Brain pericyte (primary cell): ENCODE results near the gene DAPK3.
"Not testable (repeated sequence)": the region's sequence is repeated elsewhere in the genome, so short reads cannot be mapped to it uniquely, and the experiment has no call there.

Experiments
- DNase-seq: peaks from one replicate; pipeline ENCODE4 v3.0.0-alpha.2; 2012; ENCODE audit warnings: low read depth, low spot score

The DAPK3 gene

GRCh38 chr19:3955276-3955675 is 15.6 kb downstream of the DAPK3 start:
- DNase-seq = not testable (repeated sequence)

GRCh38 chr19:3954107-3954506 is 16.8 kb downstream of the DAPK3 start:
- no peak for DNase-seq

GRCh38 chr19:3952755-3953276 is 18.1 kb downstream of the DAPK3 start:
- DNase-seq = not testable (repeated sequence)

GRCh38 chr19:3950871-3951861 is 19.7 kb downstream of the DAPK3 start:
- no peak for DNase-seq

GRCh38 chr19:3949997-3950859 is 20.7 kb downstream of the DAPK3 start:
- DNase-seq = no peak

- DNase-seq = no peak
Observed at GRCh38 chr19:3949294-3949693, 21.6 kb downstream of the DAPK3 start.

- DNase-seq = not testable (repeated sequence)
Observed at GRCh38 chr19:3947316-3947933, 23.5 kb downstream of the DAPK3 start.

- no peak for DNase-seq
Observed at GRCh38 chr19:3945838-3946237, 25.1 kb downstream of the DAPK3 start.

GRCh38 chr19:3944018-3944721 is 26.7 kb downstream of the DAPK3 start:
- no peak for DNase-seq

- DNase-seq = no peak
Observed at GRCh38 chr19:3942790-3943409, 28.0 kb downstream of the DAPK3 start.

GRCh38 chr19:3938300-3938950 is 32.5 kb downstream of the DAPK3 start:
- not testable (repeated sequence) for DNase-seq

- no peak for DNase-seq
Observed at GRCh38 chr19:3936506-3937442, 34.1 kb downstream of the DAPK3 start.

- DNase-seq = no peak
Observed at GRCh38 chr19:3932931-3933810, 37.7 kb downstream of the DAPK3 start, which contains the start of gene NMRK2. NMRK2 (plus strand) TSS chr19:3933069; CDS start chr19:3933672, 603 bp downstream.

GRCh38 chr19:3931041-3931440 is 39.9 kb downstream of the DAPK3 start:
- no peak for DNase-seq

- DNase-seq = no peak
Observed at GRCh38 chr19:3923912-3924311, 47.0 kb downstream of the DAPK3 start.

- no peak for DNase-seq
Observed at GRCh38 chr19:3923096-3923758, 47.7 kb downstream of the DAPK3 start.

- DNase-seq = no peak
Observed at GRCh38 chr19:3919793-3920192, 51.1 kb downstream of the DAPK3 start.
